ENCODE data around the gene SPTLC2. TPM values are rescaled to one million over a fixed set of nuclear protein-coding genes. Genes with fewer than 3 reads are reported as not detected.

Gene SPTLC2
- total and polyA plus RNA-seq, 2 of the 13 experiments (the other 11 are each of a cell fraction or from before 2014, with no cell fraction given), result 17.4 to 17.5 TPM

DNA sequence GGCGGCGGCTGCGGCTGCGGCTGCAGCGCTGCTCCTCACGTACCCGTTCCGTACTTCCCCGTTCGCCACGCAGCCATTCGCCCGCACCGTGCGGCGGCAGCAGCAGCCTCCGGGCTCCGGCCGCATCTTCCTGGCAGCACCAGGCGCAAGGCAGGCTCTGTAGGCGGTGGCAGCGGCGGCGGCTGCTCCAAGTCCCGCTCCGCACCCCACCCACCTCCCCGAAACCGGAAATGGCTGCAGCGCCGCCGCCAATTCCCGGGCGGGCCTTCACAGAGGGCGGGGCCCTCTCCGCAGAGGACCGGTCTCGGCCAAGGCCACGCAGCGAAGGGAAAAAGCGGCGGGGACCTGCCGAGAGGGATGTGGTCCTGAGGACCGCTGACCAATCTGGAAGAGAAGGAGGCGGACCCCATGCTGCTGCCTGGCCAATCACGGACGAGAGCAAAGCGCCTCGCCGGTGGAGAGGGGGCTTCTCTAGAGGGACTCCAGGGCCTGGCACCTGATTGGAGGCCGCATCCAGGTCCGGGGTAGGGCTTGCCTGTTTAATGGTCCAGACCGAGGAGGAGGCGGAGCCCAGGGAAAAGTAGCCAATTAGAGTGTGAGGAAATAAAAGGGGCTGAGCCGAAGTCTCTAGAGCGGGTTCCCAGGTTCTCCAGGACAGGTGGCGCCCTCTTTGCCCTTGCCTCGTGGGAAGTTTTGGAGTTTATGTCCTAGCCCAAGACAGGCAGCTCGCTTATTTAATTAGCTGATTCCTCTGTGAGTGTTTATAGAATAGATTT is at the start of gene SPTLC2 (continued):
- TF ChIP-seq ZNF646 (CRISPR knock-in tag; IDR thresholded peaks at IDR 0.05) (no peak), TRIM22 (IDR thresholded peaks at IDR 0.05) (no peak), ZNF446 (CRISPR knock-in tag; IDR thresholded peaks at IDR 0.05) (no peak), KDM5A (IDR thresholded peaks at IDR 0.05; ENCODE audit: borderline replicate concordance, low read length) (peak; percentile 66; the same call in 1 of the 2 replicates), ZNF317 (CRISPR knock-in tag; IDR thresholded peaks at IDR 0.05) (peak; percentile 68; the same call in 1 of the 2 replicates), POLR2AphosphoS5 (IDR thresholded peaks at IDR 0.05; ENCODE audit: low read depth, low read length) (peak; percentile 52), PPARG (CRISPR knock-in tag; conservative IDR thresholded peaks at IDR 0.05) (no peak), ZNF839 (CRISPR knock-in tag; IDR thresholded peaks at IDR 0.05; ENCODE audit: borderline replicate concordance) (no peak), ZFX (CRISPR knock-in tag; IDR thresholded peaks at IDR 0.05; ENCODE audit: low read depth) (peak; percentile 76), CBX2 (IDR thresholded peaks at IDR 0.05; ENCODE audit: low read depth, low read length) (no peak), CBX2 (CRISPR knock-in tag; IDR thresholded peaks at IDR 0.05; ENCODE audit: low read depth) (no peak), JUND (CRISPR knock-in tag; IDR thresholded peaks at IDR 0.05) (no peak), RXRB (CRISPR knock-in tag; IDR thresholded peaks at IDR 0.05; ENCODE audit: borderline replicate concordance) (peak; percentile 58; the same call in 1 of the 2 replicates)
- TF ChIP-seq, protein P1, sequence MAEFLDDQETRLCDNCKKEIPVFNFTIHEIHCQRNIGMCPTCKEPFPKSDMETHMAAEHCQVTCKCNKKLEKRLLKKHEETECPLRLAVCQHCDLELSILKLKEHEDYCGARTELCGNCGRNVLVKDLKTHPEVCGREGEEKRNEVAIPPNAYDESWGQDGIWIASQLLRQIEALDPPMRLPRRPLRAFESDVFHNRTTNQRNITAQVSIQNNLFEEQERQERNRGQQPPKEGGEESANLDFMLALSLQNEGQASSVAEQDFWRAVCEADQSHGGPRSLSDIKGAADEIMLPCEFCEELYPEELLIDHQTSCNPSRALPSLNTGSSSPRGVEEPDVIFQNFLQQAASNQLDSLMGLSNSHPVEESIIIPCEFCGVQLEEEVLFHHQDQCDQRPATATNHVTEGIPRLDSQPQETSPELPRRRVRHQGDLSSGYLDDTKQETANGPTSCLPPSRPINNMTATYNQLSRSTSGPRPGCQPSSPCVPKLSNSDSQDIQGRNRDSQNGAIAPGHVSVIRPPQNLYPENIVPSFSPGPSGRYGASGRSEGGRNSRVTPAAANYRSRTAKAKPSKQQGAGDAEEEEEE (CRISPR knock-in tag; IDR thresholded peaks at IDR 0.05; ENCODE audit: borderline replicate concordance), result no peak
- TF ChIP-seq, protein P2, sequence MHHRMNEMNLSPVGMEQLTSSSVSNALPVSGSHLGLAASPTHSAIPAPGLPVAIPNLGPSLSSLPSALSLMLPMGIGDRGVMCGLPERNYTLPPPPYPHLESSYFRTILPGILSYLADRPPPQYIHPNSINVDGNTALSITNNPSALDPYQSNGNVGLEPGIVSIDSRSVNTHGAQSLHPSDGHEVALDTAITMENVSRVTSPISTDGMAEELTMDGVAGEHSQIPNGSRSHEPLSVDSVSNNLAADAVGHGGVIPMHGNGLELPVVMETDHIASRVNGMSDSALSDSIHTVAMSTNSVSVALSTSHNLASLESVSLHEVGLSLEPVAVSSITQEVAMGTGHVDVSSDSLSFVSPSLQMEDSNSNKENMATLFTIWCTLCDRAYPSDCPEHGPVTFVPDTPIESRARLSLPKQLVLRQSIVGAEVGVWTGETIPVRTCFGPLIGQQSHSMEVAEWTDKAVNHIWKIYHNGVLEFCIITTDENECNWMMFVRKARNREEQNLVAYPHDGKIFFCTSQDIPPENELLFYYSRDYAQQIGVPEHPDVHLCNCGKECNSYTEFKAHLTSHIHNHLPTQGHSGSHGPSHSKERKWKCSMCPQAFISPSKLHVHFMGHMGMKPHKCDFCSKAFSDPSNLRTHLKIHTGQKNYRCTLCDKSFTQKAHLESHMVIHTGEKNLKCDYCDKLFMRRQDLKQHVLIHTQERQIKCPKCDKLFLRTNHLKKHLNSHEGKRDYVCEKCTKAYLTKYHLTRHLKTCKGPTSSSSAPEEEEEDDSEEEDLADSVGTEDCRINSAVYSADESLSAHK (CRISPR knock-in tag; IDR thresholded peaks at IDR 0.05; ENCODE audit: borderline replicate concordance), result no peak
- TF ChIP-seq, protein P3, sequence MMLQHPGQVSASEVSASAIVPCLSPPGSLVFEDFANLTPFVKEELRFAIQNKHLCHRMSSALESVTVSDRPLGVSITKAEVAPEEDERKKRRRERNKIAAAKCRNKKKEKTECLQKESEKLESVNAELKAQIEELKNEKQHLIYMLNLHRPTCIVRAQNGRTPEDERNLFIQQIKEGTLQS (CRISPR knock-in tag; IDR thresholded peaks at IDR 0.05), result peak; percentile 34; the same call in 1 of the 2 replicates
